ENCODE data around the gene RBBP4.

Gene RBBP4

DNA sequence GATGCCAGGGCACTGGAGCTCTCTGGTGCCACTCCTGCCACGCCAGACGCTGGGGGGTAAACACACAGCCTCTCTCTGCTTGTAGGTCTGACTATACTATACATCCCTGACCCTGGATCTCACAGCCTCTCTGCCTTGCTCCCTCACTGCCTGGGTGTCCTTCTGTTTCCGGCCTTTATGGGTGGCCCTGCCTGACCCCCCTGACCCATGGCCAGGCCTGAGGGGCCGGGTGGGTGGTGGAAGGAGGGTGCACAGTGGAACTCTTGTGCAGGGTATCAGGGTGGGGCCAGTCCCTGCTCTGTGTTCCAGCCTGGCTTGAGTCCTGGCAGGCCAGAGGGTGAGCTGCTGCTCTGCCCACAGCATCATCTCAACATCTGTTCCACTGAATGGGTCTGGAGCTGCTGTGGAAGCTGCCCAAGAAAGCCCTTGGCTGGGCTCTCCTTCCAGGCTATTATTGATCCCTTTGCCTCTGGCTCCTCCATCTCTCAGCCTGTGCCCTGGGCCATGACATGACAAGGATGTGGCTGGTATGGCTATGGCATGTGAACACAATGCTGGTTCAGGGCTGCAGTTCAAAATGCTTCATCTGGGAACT, 68.8 kb downstream of the RBBP4 start:
- no peak for DNase-seq (ENCODE audit: low read depth)

DNA sequence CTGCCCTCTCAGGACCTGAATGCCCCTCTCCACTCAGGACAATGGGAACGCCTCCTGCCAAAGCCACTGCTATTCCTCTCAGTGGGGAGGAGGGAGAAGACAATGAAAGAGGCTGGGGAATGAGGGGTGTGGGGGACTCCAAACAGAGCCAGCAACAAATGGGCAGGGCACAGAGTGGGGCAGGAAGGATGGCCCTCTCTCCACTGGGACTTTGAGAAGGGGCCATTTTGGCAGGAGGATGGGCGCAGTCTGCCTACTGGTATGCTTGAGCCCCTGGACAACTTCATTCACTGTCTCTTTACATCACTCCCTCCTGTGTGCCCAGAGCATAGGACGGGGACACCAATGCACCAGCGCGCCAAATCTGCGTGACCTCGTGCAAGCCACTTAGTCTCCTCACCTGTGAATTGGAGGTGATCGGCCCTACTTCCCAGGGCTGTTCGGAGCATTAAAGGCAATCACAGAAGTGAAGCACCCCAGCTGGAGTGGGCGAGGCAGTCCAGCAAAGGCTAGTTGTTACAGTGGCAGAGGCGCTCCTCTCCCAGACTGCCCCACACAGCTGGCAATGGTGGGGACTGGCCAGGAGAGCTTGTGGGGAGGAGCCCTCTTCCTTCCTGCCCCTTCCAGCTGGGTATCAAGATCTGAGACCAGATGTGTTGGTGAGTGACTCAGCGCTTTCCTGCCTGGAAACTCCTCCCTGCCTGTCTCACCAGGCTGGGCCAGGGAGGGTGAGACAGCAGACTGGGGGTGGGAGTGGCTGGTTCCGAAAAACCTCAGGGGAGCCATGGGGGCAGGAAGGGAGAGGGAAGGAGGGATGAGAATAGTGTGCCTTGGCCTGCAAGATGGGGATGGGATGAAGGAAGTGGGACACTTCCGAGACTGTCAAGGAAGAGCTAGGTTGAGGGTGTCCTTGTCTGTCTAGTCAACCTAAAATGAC, 73.9 kb downstream of the RBBP4 start:
- DNase-seq (ENCODE audit: low read depth) = peak; percentile 94

DNA sequence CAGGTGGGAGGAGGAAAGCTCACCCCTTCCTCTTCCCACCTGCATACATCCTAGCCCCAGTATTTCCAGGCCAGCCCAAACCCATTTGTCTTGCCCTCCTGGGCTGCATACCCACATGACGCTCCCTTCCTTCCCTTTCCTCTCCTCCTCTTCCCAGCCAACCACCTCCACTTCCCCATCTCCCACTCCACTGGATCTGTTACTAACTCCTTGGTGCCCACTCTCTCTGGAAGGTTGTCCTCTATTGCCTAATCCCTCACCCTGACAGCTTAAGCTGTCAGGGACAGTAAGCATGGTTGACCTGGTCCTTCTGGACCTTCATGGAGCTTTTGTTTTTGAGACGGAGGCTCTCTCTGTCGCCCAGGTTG, 74.6 kb downstream of the RBBP4 start:
- no peak for DNase-seq (ENCODE audit: low read depth)

- no peak for DNase-seq (ENCODE audit: low read depth)
Observed at GRCh38 chr1:32727876-32728275, 76.9 kb downstream of the RBBP4 start.

- no peak for DNase-seq (ENCODE audit: low read depth)
Observed at GRCh38 chr1:32728413-32729077, 77.5 kb downstream of the RBBP4 start.

DNA sequence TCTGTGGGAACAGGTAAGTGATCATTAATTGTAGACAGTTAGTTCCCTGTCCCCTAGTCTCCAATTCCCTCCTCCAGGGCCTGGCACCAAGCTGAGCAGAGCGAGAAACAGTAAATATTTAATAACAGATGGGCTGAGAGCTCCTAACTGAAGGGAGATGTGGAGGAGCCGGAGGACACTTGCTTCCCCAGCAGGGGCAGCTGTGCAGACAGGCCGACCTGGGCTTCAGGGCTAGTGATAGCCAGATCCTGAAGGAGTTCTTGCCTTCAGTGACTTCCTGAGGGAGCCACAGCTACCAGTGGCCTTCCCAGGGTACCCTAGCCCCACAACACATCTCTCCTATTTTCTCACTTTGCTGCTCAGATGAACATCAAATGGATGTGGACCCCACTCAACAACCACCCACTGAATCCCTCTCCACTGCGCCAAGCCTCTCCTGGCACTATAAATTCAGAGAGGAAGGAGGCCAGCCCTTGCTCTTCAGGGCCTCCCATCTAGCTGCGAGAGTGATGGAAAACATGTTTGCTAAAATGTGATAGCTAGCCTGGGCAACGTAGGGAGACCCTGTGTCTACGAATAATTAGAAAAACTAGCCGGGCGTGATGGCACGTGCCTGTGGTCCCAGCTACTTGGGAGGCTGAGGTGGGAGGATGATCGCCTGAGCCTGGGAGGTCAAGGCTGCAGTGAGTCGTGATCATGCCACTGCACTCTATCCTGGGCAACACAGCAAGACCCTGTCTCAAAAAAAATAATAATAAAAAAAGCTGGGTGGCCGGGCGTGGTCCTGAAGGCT, 78.4 kb downstream of the RBBP4 start:
- peak; percentile 22 for DNase-seq (ENCODE audit: low read depth)

- DNase-seq (ENCODE audit: low read depth) = no peak
Observed at GRCh38 chr1:32733582-32734321, 82.7 kb downstream of the RBBP4 start.
